Stimulated activated CD4-positive, alpha-beta T cell treated with anti-CD3 and anti-CD28 coated beads, Interleukin-2, amount 100 ng/mL, for 24 hours (primary cell): ENCODE data around the gene SLC24A3.

Experiments used
- DNase-seq, 2 donors: peaks; one replicate each; pipeline ENCODE4 v3.0.0-alpha.2; 2020

SLC24A3 gene

GRCh38 chr20:19396460-19397081 is 184.1 kb downstream of the SLC24A3 start:
- no peak for DNase-seq

- no peak for DNase-seq
Measured at GRCh38 chr20:19397226-19397625, 184.8 kb downstream of the SLC24A3 start.

- DNase-seq: no peak
Measured at GRCh38 chr20:19397666-19398065, 185.2 kb downstream of the SLC24A3 start.

- no peak for DNase-seq
Measured at GRCh38 chr20:19401096-19401495, 188.7 kb downstream of the SLC24A3 start.

GRCh38 chr20:19403549-19403948 is 191.1 kb downstream of the SLC24A3 start:
- no peak for DNase-seq

GRCh38 chr20:19404826-19405225 is 192.4 kb downstream of the SLC24A3 start:
- no peak for DNase-seq

GRCh38 chr20:19405958-19406357 is 193.5 kb downstream of the SLC24A3 start:
- DNase-seq: no peak

- no peak for DNase-seq
Measured at GRCh38 chr20:19406381-19406780, 193.9 kb downstream of the SLC24A3 start.

GRCh38 chr20:19407196-19407595 is 194.8 kb downstream of the SLC24A3 start:
- DNase-seq: no peak

GRCh38 chr20:19407736-19408135 is 195.3 kb downstream of the SLC24A3 start:
- DNase-seq: no peak

- DNase-seq: no peak
Measured at GRCh38 chr20:19408971-19409370, 196.5 kb downstream of the SLC24A3 start.

- DNase-seq: no peak
Measured at GRCh38 chr20:19411811-19412210, 199.4 kb downstream of the SLC24A3 start.

GRCh38 chr20:19412254-19412653 is 199.8 kb downstream of the SLC24A3 start:
- DNase-seq: no peak

- no peak for DNase-seq
Measured at GRCh38 chr20:19414600-19414999, 202.2 kb downstream of the SLC24A3 start.

- DNase-seq: no peak
Measured at GRCh38 chr20:19415786-19416185, 203.3 kb downstream of the SLC24A3 start.

GRCh38 chr20:19416627-19417026 is 204.2 kb downstream of the SLC24A3 start:
- no peak for DNase-seq

- DNase-seq: no peak
Measured at GRCh38 chr20:19419396-19419795, 207.0 kb downstream of the SLC24A3 start.

GRCh38 chr20:19423097-19423899 is 210.9 kb downstream of the SLC24A3 start:
- no peak for DNase-seq

GRCh38 chr20:19423900-19424620 is 211.6 kb downstream of the SLC24A3 start:
- DNase-seq: no peak

- no peak for DNase-seq
Measured at GRCh38 chr20:19426356-19426755, 213.9 kb downstream of the SLC24A3 start.

- DNase-seq: no peak
Measured at GRCh38 chr20:19427480-19427879, 215.0 kb downstream of the SLC24A3 start.

GRCh38 chr20:19427913-19428312 is 215.5 kb downstream of the SLC24A3 start:
- DNase-seq: no peak

- DNase-seq: no peak
Measured at GRCh38 chr20:19428324-19428723, 215.9 kb downstream of the SLC24A3 start.

- DNase-seq: no peak
Measured at GRCh38 chr20:19429538-19429937, 217.1 kb downstream of the SLC24A3 start.
